CD4-positive, CD25-positive, alpha-beta regulatory T cell (primary cell): ENCODE measurements around the gene FCAMR. TPM values are rescaled to one million over a fixed set of nuclear protein-coding genes. Genes with fewer than 3 reads are reported as not detected.

Experiments
- ATAC-seq, 2 donors: fragments of 150-1000 bp; cut with Tn5 transposase; one replicate each; pipeline ENCODE4 v1.10.0; 2021; ENCODE audit warnings: low read depth in 2 of 2, moderate number of reproducible peaks in 2 of 2, moderate library complexity in 1 of 2
- DNase-seq, 3 donors: peaks; one replicate each; pipeline versions ENCODE4 v3.0.0 to v3.0.0-alpha.2; 2012 to 2022; ENCODE audit warnings: mixed read lengths in 1 of 3
- H3K27ac ChIP-seq: one replicate; pipeline ENCODE4 v1.7.0; 2013; ENCODE audit warnings: mild to moderate bottlenecking, low read length; ENCODE audit not compliant: insufficient read depth, poor library complexity, severe bottlenecking
- H3K27me3 ChIP-seq: one replicate; pipeline ENCODE4 v1.7.0; 2013; ENCODE audit warnings: low read length; ENCODE audit not compliant: control insufficient read depth, insufficient read depth
- H3K36me3 ChIP-seq: one replicate; pipeline ENCODE4 v1.7.0; 2013; ENCODE audit warnings: mild to moderate bottlenecking, low read length, moderate library complexity; ENCODE audit not compliant: control insufficient read depth, insufficient read depth
- H3K4me1 ChIP-seq: 2 replicates; pipeline ENCODE4 v1.7.0; 2013; ENCODE audit warnings: mild to moderate bottlenecking, low read length; ENCODE audit not compliant: insufficient read depth, control insufficient read depth, poor library complexity, severe bottlenecking
- H3K4me3 ChIP-seq: one replicate; pipeline ENCODE4 v1.7.0; 2013; ENCODE audit warnings: low read depth, mild to moderate bottlenecking, low read length, moderate library complexity
- H3K9me3 ChIP-seq, 2 experiments: 1 replicate in 1 of 2; 2 replicates in 1 of 2; pipeline ENCODE4 v1.7.0; 2013; ENCODE audit warnings: low read length in 2 of 2, mild to moderate bottlenecking in 1 of 2, moderate library complexity in 1 of 2; ENCODE audit not compliant: control insufficient read depth in 2 of 2
- H3K27ac Mint-ChIP-seq, 3 donors: one replicate each; pipeline ENCODE4 v1.8.0; 2020 to 2022; ENCODE audit warnings: mild to moderate bottlenecking in 3 of 3, mixed read lengths in 3 of 3, moderate library complexity in 2 of 3
- H3K27me3 Mint-ChIP-seq: one replicate; pipeline ENCODE4 v1.8.0; 2022; ENCODE audit warnings: mild to moderate bottlenecking, mixed read lengths
- H3K36me3 Mint-ChIP-seq: one replicate; pipeline ENCODE4 v1.8.0; 2020; ENCODE audit warnings: mixed read lengths
- H3K4me1 Mint-ChIP-seq, 4 donors: one replicate each; pipeline ENCODE4 v1.8.0; 2020 to 2022; ENCODE audit warnings: mixed read lengths in 4 of 4, mild to moderate bottlenecking in 1 of 4
- H3K4me3 Mint-ChIP-seq, 4 donors: one replicate each; pipeline ENCODE4 v1.8.0; 2020 to 2022; ENCODE audit warnings: mild to moderate bottlenecking in 4 of 4, mixed read lengths in 4 of 4, moderate library complexity in 3 of 4
- H3K9me3 Mint-ChIP-seq, 7 donors: one replicate each; pipeline ENCODE4 v1.8.0; 2020 to 2022; ENCODE audit warnings: mixed read lengths in 7 of 7, mild to moderate bottlenecking in 3 of 7, moderate library complexity in 2 of 7
- polyA plus RNA-seq, 4 donors: library from polyadenylated mRNA; unstranded; fragments of 300-500 nt; fragmentation: Illumina TruSeq; gene quantifications; one replicate each; pipeline ENCODE4 v1.2.3, GENCODE V29; 2021
- total RNA-seq: library from RNA; stranded (reverse); gene quantifications from one replicate; pipeline ENCODE4 v1.2.3, GENCODE V29; 2022

Gene FCAMR
- total and polyA plus RNA-seq, 5 donors from 2014 or later: not detected

DNA sequence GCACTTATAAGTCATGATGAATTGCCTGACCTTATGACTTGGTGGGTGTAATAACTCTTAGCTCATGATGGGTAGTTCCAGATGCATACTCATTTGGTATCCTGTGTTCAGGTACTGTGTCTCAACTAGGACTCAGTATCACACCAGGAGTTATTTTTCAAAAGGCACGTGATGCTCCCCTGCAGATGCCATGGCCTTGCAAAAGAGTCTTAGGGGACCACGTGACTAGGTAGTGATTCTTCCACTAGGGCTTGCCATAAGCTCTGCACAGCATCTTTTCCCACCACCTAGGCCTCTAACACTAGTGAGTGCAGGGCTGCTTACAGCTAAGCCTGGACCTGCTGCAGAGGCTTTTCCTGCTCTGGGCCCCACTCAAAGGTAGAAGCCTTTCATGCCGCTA, 3.9 kb upstream of the FCAMR start:
- H3K27ac ChIP-seq: no peak overlapping the region
- no peaks in the 10 kb centered on the region for H3K9me3 ChIP-seq
- H3K4me1 ChIP-seq: no peaks in the 10 kb centered on the region
- H3K36me3 ChIP-seq: no peaks in the 10 kb centered on the region
- H3K27me3 ChIP-seq: peaks cover 17% of the 10 kb centered on the region
- Mint-ChIP-seq H3K27ac (no peak overlapping the region), H3K4me3 (no peak overlapping the region), H3K36me3 (no peaks in the 10 kb centered on the region), H3K9me3 (no peaks in the 10 kb centered on the region), H3K27me3 (peaks cover 23% of the 10 kb centered on the region), H3K4me1 (no peaks in the 10 kb centered on the region)
- no peak for ATAC-seq
- DNase-seq: no peak
- no peak overlapping the region for H3K4me3 ChIP-seq

- Histone ChIP-seq H3K27me3 (peaks cover 14% of the 10 kb centered on the region), H3K4me1 (peaks cover under 1% of the 10 kb centered on the region), H3K36me3 (no peaks in the 10 kb centered on the region), H3K4me3 (no peak overlapping the region), H3K9me3 (no peaks in the 10 kb centered on the region), H3K27ac (no peak overlapping the region)
- ATAC-seq (no peak), DNase-seq (no peak)
- Mint-ChIP-seq H3K36me3 (no peaks in the 10 kb centered on the region), H3K27ac (no peak overlapping the region), H3K27me3 (peaks cover 23% of the 10 kb centered on the region), H3K9me3 (no peaks in the 10 kb centered on the region), H3K4me3 (no peak overlapping the region), H3K4me1 (peaks cover 0 to 8% (median 2%) of the 10 kb centered on the region in 4 donors)
These were observed 2.5 kb upstream of the FCAMR start for GRCh38 chr1:206972728-206973127.

DNA sequence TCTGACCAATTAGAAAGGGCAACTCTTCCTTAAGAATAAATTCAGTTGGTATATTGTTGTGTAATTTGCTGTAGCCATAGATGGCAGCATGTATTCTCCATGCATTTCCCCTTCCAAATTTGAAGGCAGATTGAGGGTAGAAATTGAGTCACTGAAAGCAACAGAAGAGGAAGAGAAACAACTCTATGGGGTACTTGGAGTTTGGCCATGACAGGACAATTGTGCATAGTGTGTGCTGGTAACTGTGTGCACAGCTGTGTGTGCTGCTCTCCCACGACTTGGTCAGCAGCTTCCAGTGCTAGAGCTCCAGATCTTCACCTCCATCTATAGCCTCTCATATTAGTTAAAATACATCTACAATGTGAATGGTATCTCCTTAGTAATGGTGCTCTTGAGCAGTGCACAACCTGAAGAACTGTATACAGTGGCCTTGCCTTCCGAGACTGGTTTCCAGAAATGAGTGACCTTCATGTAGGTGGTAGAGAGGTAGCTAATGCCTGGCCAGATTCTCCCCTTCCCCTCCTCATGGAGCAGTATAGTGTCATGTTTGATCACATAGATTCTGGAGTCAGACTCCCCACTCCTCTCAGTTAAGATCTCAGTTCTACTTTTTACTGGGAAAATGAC, 882 bp upstream of the FCAMR start:
- Histone ChIP-seq H3K4me1 (peaks cover 11% of the 10 kb centered on the region), H3K4me3 (no peak overlapping the region), H3K27ac (no peak overlapping the region), H3K27me3 (peaks cover 14% of the 10 kb centered on the region), H3K36me3 (no peaks in the 10 kb centered on the region), H3K9me3 (no peaks in the 10 kb centered on the region)
- Mint-ChIP-seq H3K4me3 (no peak overlapping the region), H3K27ac (no peak overlapping the region), H3K36me3 (no peaks in the 10 kb centered on the region), H3K9me3 (no peaks in the 10 kb centered on the region), H3K27me3 (peaks cover 23% of the 10 kb centered on the region), H3K4me1 (peaks cover 0 to 20% (median 13%) of the 10 kb centered on the region in 4 donors)
- no peak for ATAC-seq
- DNase-seq: no peak

GRCh38 chr1:206969090-206969489, 1.2 kb downstream of the FCAMR start:
- Histone ChIP-seq H3K36me3 (no peaks in the 10 kb centered on the region), H3K4me1 (peaks cover 11% of the 10 kb centered on the region), H3K27me3 (peaks cover 14% of the 10 kb centered on the region), H3K9me3 (no peaks in the 10 kb centered on the region), H3K4me3 (no peak overlapping the region), H3K27ac (no peak overlapping the region)
- no peak overlapping the region for H3K27ac Mint-ChIP-seq
- no peak for DNase-seq
- peak overlapping the region in 1 of 4 donors; percentile 48 for H3K4me3 Mint-ChIP-seq
- no peaks in the 10 kb centered on the region for H3K36me3 Mint-ChIP-seq
- peaks cover 26% of the 10 kb centered on the region for H3K27me3 Mint-ChIP-seq
- H3K4me1 Mint-ChIP-seq: peaks cover 0 to 23% (median 14%) of the 10 kb centered on the region in 4 donors
- no peaks in the 10 kb centered on the region for H3K9me3 Mint-ChIP-seq
- no peak for ATAC-seq

GRCh38 chr1:206967096-206967849, 3.0 kb downstream of the FCAMR start:
- peak overlapping the region in 3 of 4 donors; percentile 3 to 67 (median 48) for H3K4me3 Mint-ChIP-seq

DNA sequence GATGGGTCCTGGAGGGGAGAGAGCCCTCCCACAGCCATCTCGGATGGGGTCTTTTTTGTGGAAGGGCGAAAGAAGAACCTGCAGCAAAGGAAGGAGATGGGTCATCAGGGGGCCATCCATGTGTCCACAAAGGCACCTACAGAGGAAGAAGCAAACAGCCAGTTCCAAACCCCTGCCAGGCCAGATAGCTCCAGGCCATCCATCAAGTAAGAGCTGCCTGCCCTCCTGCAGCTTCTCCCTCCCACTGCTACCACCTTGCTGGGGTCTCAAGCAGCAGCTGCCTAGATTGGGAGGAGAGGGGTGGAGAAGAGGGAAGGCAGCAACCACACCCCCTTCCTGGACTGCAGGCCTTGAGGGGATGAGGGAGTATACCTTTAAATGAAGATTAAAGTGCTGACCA, 4.5 kb downstream of the FCAMR start:
- Histone ChIP-seq H3K27me3 (peaks cover 3% of the 10 kb centered on the region), H3K27ac (no peak overlapping the region), H3K9me3 (no peaks in the 10 kb centered on the region), H3K36me3 (no peaks in the 10 kb centered on the region), H3K4me1 (peaks cover 14% of the 10 kb centered on the region), H3K4me3 (no peak overlapping the region)
- no peak for DNase-seq
- no peak overlapping the region for H3K27ac Mint-ChIP-seq
- H3K9me3 Mint-ChIP-seq: no peaks in the 10 kb centered on the region
- H3K4me3 Mint-ChIP-seq: no peak overlapping the region
- H3K27me3 Mint-ChIP-seq: peaks cover 9% of the 10 kb centered on the region
- peaks cover 0 to 38% (median 25%) of the 10 kb centered on the region in 4 donors for H3K4me1 Mint-ChIP-seq
- H3K36me3 Mint-ChIP-seq: no peaks in the 10 kb centered on the region
- ATAC-seq: no peak

More at GRCh38 chr1:206967096-206967849, 3.0 kb downstream of the FCAMR start:
- peaks cover 21% of the 10 kb centered on the region for H3K27me3 Mint-ChIP-seq
- peak overlapping the region; percentile 81 to 89 (median 88) for H3K27ac Mint-ChIP-seq
- ATAC-seq (peak in 1 of 2 donors; percentile 31), DNase-seq (peak in 1 of 3 donors; percentile 54)
- no peaks in the 10 kb centered on the region for H3K36me3 ChIP-seq
- H3K4me1 ChIP-seq: peaks cover 13% of the 10 kb centered on the region
- H3K27ac ChIP-seq: no peak overlapping the region
- no peaks in the 10 kb centered on the region for H3K36me3 Mint-ChIP-seq
- peaks cover 0 to 34% (median 23%) of the 10 kb centered on the region in 4 donors for H3K4me1 Mint-ChIP-seq
- H3K27me3 ChIP-seq: peaks cover 10% of the 10 kb centered on the region
- peak overlapping the region; percentile 61 for H3K4me3 ChIP-seq
- no peaks in the 10 kb centered on the region for H3K9me3 Mint-ChIP-seq
- no peaks in the 10 kb centered on the region for H3K9me3 ChIP-seq

DNA sequence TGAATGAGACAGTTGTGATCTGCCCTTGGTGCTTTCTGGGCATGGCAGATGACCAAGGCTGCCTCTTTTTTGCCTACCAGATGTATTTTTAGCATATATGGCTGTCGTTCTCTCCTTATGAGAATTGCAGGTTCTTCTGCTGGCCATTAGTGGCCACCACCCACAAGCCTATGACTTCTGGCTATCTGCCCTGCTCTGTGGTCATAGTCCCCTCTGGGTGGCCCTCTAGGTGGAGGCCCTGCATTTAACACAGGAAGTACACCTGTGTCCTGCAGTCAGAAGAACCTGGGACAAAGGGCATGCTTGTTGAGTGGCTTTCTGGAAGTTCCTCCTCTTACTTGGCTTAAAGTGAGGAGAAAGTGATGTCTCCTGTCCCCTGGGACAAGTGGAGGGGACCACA, 6.5 kb downstream of the FCAMR start:
- no peak overlapping the region for H3K27ac ChIP-seq
- Mint-ChIP-seq H3K27me3 (peaks cover 6% of the 10 kb centered on the region), H3K4me3 (no peak overlapping the region), H3K4me1 (peaks cover 0 to 38% (median 25%) of the 10 kb centered on the region in 4 donors), H3K9me3 (no peaks in the 10 kb centered on the region), H3K36me3 (no peaks in the 10 kb centered on the region), H3K27ac (no peak overlapping the region)
- no peaks in the 10 kb centered on the region for H3K36me3 ChIP-seq
- peaks cover 14% of the 10 kb centered on the region for H3K4me1 ChIP-seq
- DNase-seq (no peak), ATAC-seq (no peak)
- H3K4me3 ChIP-seq: no peak overlapping the region
- H3K9me3 ChIP-seq: no peaks in the 10 kb centered on the region
- no peaks in the 10 kb centered on the region for H3K27me3 ChIP-seq
